PC-3 (cell line): ENCODE measurements around the gene CFAP53. TPM values are rescaled to one million over a fixed set of nuclear protein-coding genes. Genes with fewer than 3 reads are reported as not detected.
A peak's percentile ranks its signal among the peaks of the same experiment; 100 is the strongest.

Experiments used
- ATAC-seq: fragments of 200-7000 bp; cut with Tn5 transposase; 2 replicates; pipeline ENCODE4 v1.9.1; 2020; ENCODE audit warnings: mild to moderate bottlenecking, moderate library complexity
- BruUV-seq: library from RNA; stranded (reverse); fragments of 400-500 nt; replicated peaks from 2 replicates; lab custom pipeline; 2021; lab: Mats Ljungman, UMichigan
- CTCF ChIA-PET: fragments of 300-600 bp; sonication (Branson Sonifier 250); formaldehyde crosslinking; loops from one replicate; lab custom pipeline; 2022; ENCODE audit warnings: antibody characterized with exemption; lab: Charles Lee
- POLR2A ChIA-PET: fragments of 300-600 bp; sonication (Branson Sonifier 250); formaldehyde crosslinking; loops from one replicate; lab custom pipeline; 2022; ENCODE audit warnings: antibody characterized with exemption; ENCODE audit not compliant: unreplicated experiment; lab: Charles Lee
- DNase-seq: peaks from one replicate; pipeline ENCODE4 v3.0.0-alpha.2; 2015
- H2AFZ ChIP-seq: fragments of 300-600 bp; sonication (generic); 2 replicates; pipeline ENCODE4 v1.6.0; 2016; ENCODE audit warnings: antibody characterized with exemption, low read length
- H3F3A ChIP-seq: fragments of 300-600 bp; sonication (generic); one replicate; pipeline ENCODE4 v1.6.0; 2017; ENCODE audit warnings: antibody characterized with exemption, low read length, control low read depth, mild to moderate bottlenecking; ENCODE audit not compliant: unreplicated experiment
- H3K27ac ChIP-seq: fragments of 300-600 bp; sonication (generic); 2 replicates; pipeline ENCODE4 v1.5.1; 2016; ENCODE audit warnings: mild to moderate bottlenecking, low read length
- H3K27me3 ChIP-seq: fragments of 300-600 bp; sonication (generic); 2 replicates; pipeline ENCODE4 v1.6.1; 2016; ENCODE audit warnings: low read length, mixed read lengths
- H3K36me3 ChIP-seq: fragments of 300-600 bp; sonication (generic); 2 replicates; pipeline ENCODE4 v1.6.1; 2016; ENCODE audit warnings: low read depth, mixed run types, low read length, mixed read lengths
- H3K4me1 ChIP-seq: fragments of 300-600 bp; sonication (generic); 2 replicates; pipeline ENCODE4 v1.5.1; 2016; ENCODE audit warnings: low read length; ENCODE audit not compliant: insufficient read depth
- H3K4me2 ChIP-seq: fragments of 300-600 bp; sonication (generic); 2 replicates; pipeline ENCODE4 v1.6.0; 2016; ENCODE audit warnings: low read length
- H3K4me3 ChIP-seq: fragments of 300-600 bp; sonication (generic); 2 replicates; pipeline ENCODE4 v1.5.1; 2016; ENCODE audit warnings: mild to moderate bottlenecking, low read length, mixed read lengths
- H3K79me2 ChIP-seq: fragments of 300-600 bp; sonication (generic); 2 replicates; pipeline ENCODE4 v1.6.1; 2017; ENCODE audit warnings: low read length, mixed read lengths
- H3K9ac ChIP-seq: fragments of 300-600 bp; sonication (generic); 2 replicates; pipeline ENCODE4 v1.6.0; 2016; ENCODE audit warnings: mild to moderate bottlenecking, low read length
- H3K9me2 ChIP-seq: fragments of 300-600 bp; sonication (generic); replicated peaks from 2 replicates; pipeline ENCODE4 v1.6.1; 2016; ENCODE audit warnings: mixed run types, low read length, mixed read lengths
- H3K9me3 ChIP-seq: fragments of 300-600 bp; sonication (generic); 2 replicates; pipeline ENCODE4 v1.6.1; 2016; ENCODE audit warnings: low read length, mixed read lengths
- H4K20me1 ChIP-seq: fragments of 300-600 bp; sonication (generic); 2 replicates; pipeline ENCODE4 v1.6.1; 2016; ENCODE audit warnings: low read length, mixed read lengths
- EZH2 ChIP-seq: fragments of 300-600 bp; sonication (generic); IDR thresholded peaks from one replicate; pipeline ENCODE4 v1.6.1; 2017; ENCODE audit warnings: antibody characterized with exemption, mild to moderate bottlenecking, low read length; ENCODE audit not compliant: unreplicated experiment
- EZH2phosphoT487 ChIP-seq: fragments of 300-600 bp; sonication (generic); IDR thresholded peaks from 2 replicates; pipeline ENCODE4 v1.6.1; 2018; ENCODE audit warnings: mild to moderate bottlenecking, antibody characterized with exemption, low read length, borderline replicate concordance
- intact Hi-C: fragments of 100-400 bp; cut with micrococcal nuclease; formaldehyde crosslinking; loops from 2 replicates; pipeline ENCODE4 v1.9.0; 2023
- total RNA-seq: library from RNA; depleted of rRNA; stranded (reverse); fragments of >200 nt; gene quantifications from 2 replicates; pipeline ENCODE4 v1.2.3, GENCODE V29; 2014
- TF ChIP-seq, protein P1 (sequence below): fragments of 300-600 bp; sonication (generic); conservative IDR thresholded peaks from 2 replicates; pipeline ENCODE4 v1.5.1; 2017; ENCODE audit warnings: antibody characterized with exemption, low read depth, mild to moderate bottlenecking, low read length

The CFAP53 gene
- total RNA-seq, 1 experiment from 2014 or later: not detected

DNA sequence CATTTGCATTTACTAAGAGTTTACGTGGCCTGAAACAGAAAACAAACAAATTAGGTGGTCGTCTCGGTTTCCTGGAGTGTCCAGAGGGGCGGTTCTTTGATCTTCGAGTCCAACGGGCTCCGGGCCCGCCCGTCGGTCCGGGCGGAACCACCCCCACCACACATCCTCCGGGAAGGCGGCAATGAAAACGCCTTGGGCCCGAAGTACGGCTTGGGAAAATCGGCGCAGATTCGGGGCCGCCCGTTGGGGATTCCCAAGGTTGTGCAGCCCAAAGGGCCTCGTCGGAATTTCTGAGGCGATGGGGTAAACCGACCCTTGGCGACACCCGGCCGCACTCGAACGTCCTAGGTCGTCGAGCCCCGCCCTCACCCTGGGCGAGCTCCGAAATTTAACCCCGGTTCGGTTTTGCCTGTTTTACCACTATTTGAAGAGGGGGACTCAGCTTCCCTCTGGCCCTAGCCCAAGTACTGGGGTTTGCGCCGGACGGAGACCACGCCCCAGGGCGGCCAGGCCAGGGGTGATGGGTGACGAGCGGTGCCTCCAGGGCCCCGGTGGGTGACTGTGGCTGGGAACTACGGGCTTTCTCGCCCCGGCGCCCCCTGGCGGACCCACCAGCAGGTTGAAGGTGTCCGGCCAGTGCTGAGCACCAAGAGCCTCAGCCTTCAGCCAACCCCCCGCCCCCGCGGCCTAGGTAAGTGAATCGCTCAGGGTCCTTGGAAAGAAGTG, 1.9 kb upstream of the CFAP53 start:
- H3K4me3 ChIP-seq: no peak overlapping the region
- intact Hi-C loops: no loop called here
- no peak overlapping the region for H3K27ac ChIP-seq
- no peaks in the 10 kb centered on the region for H3K4me1 ChIP-seq
- H3K79me2 ChIP-seq: no peaks in the 10 kb centered on the region
- H3K4me2 ChIP-seq: no peak overlapping the region
- DNase-seq (no peak), ATAC-seq (no peak)
- no peaks in the 10 kb centered on the region for H3K27me3 ChIP-seq
- POLR2A ChIA-PET: no interaction called here
- no peak overlapping the region for H2AFZ ChIP-seq
- no peaks in the 10 kb centered on the region for H4K20me1 ChIP-seq
- CTCF ChIA-PET: no interaction called here
- no peaks in the 10 kb centered on the region; the same call in 1 of the 2 replicates for H3K36me3 ChIP-seq
- no peak for TF ChIP-seq EZH2phosphoT487
- TF ChIP-seq EZH2: no peak
- TF ChIP-seq, protein P1, sequence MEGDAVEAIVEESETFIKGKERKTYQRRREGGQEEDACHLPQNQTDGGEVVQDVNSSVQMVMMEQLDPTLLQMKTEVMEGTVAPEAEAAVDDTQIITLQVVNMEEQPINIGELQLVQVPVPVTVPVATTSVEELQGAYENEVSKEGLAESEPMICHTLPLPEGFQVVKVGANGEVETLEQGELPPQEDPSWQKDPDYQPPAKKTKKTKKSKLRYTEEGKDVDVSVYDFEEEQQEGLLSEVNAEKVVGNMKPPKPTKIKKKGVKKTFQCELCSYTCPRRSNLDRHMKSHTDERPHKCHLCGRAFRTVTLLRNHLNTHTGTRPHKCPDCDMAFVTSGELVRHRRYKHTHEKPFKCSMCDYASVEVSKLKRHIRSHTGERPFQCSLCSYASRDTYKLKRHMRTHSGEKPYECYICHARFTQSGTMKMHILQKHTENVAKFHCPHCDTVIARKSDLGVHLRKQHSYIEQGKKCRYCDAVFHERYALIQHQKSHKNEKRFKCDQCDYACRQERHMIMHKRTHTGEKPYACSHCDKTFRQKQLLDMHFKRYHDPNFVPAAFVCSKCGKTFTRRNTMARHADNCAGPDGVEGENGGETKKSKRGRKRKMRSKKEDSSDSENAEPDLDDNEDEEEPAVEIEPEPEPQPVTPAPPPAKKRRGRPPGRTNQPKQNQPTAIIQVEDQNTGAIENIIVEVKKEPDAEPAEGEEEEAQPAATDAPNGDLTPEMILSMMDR: 0 out of 2 replicates have a peak, but pooled peaks have one; percentile 29
- no peaks in the 10 kb centered on the region for H3K9me2 ChIP-seq
- no TSS peak for BruUV-seq
- no peak overlapping the region for H3K9ac ChIP-seq
- H3F3A ChIP-seq: no peaks in the 10 kb centered on the region
- no peaks in the 10 kb centered on the region for H3K9me3 ChIP-seq

DNA sequence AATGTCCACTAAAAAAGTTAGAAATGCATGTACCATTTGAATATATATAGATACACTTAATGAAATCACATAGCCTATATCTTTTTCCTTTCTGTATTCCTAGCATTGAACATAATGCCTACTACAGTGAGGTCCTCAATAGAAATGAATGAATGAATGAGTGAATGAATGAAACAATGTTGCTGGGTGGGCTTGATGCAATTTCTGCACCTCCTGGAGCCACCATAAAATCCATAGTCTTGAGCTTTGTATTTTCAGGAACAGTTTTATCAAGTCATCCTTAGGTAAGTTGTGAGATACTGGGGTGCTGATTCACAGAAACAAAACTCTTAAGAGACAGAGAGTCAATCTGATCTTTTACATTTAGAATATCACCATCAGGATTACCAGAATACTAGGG, 3.3 kb downstream of the CFAP53 start:
- H3K27ac ChIP-seq: no peak overlapping the region
- CTCF ChIA-PET: no interaction called here
- H2AFZ ChIP-seq: no peak overlapping the region
- H3K9ac ChIP-seq: no peak overlapping the region
- DNase-seq (no peak), ATAC-seq (no peak)
- no peaks in the 10 kb centered on the region for H3K36me3 ChIP-seq
- no peaks in the 10 kb centered on the region for H4K20me1 ChIP-seq
- no peaks in the 10 kb centered on the region for H3F3A ChIP-seq
- TF ChIP-seq EZH2phosphoT487 (no peak), EZH2 (no peak)
- TF ChIP-seq, protein P1: no peak
- no peaks in the 10 kb centered on the region for H3K79me2 ChIP-seq
- H3K27me3 ChIP-seq: no peaks in the 10 kb centered on the region
- H3K9me2 ChIP-seq: no peaks in the 10 kb centered on the region
- no TSS peak for BruUV-seq
- no peak overlapping the region for H3K4me3 ChIP-seq
- intact Hi-C loops: no loop called here
- POLR2A ChIA-PET: no interaction called here
- H3K9me3 ChIP-seq: no peaks in the 10 kb centered on the region
- no peaks in the 10 kb centered on the region for H3K4me1 ChIP-seq
- H3K4me2 ChIP-seq: no peak overlapping the region

DNA sequence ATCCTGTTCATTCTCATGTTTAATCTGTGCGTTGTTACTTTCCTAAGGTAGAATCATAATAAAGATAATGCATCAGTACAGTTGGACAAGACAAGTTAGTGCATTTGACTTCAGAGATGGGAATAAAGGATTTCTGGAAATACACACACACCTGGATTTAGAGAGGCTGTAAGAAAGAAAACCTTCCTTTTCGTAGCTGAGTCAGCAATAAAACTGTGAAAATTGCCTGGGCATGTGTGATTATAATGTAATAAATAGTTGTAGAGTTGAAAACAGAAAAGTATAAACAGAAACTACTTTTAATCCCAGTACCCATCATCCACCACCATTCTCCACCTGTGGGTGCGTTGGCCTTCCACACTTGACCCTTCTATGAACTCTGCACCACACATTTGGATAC, 15.4 kb downstream of the CFAP53 start:
- Histone ChIP-seq H3K27ac (no peak overlapping the region), H3K36me3 (no peaks in the 10 kb centered on the region), H3K4me1 (no peaks in the 10 kb centered on the region), H3K9ac (no peak overlapping the region), H3F3A (no peaks in the 10 kb centered on the region), H4K20me1 (no peaks in the 10 kb centered on the region), H3K4me2 (no peak overlapping the region), H3K79me2 (no peaks in the 10 kb centered on the region), H3K9me3 (no peaks in the 10 kb centered on the region), H3K9me2 (no peaks in the 10 kb centered on the region), H3K4me3 (no peak overlapping the region), H3K27me3 (no peaks in the 10 kb centered on the region), H2AFZ (no peak overlapping the region)
- ATAC-seq (no peak), DNase-seq (no peak)
- intact Hi-C loops: no loop called here
- BruUV-seq: no TSS peak
- CTCF ChIA-PET: no interaction called here
- TF ChIP-seq EZH2 (no peak), EZH2phosphoT487 (no peak)
- TF ChIP-seq, protein P1: no peak
- POLR2A ChIA-PET: no interaction called here
